Activated naive CD4-positive, alpha-beta T cell (primary cell): ENCODE measurements around the gene VWA5B2.
"Not testable (repeated sequence)": the region's sequence is repeated elsewhere in the genome, so short reads cannot be mapped to it uniquely, and the experiment has no call there.

Experiments
- DNase-seq, 4 experiments: peaks; one replicate each; lab custom pipeline; 2025; lab: John Stamatoyannopoulos, UW

Gene VWA5B2

GRCh38 chr3:184242297-184242685 lies 12.9 kb downstream of the VWA5B2 start:
- no peak for DNase-seq

GRCh38 chr3:184248454-184249411 lies 19.3 kb downstream of the VWA5B2 start, which contains the start of gene ALG3:
Gene ALG3 (minus strand): TSS chr3:184248962. CDS start chr3:184248940, 22 bp downstream.
- DNase-seq, result peak; percentile 53 to 82 (median 76)

GRCh38 chr3:184249412-184250166 lies 20.2 kb downstream of the VWA5B2 start, which contains the start of gene EEF1AKMT4:
Gene EEF1AKMT4 (plus strand): TSS chr3:184249672. CDS start chr3:184249695, 23 bp downstream.
- DNase-seq, result peak; percentile 78 to 93 (median 84)

GRCh38 chr3:184250167-184250828 lies 20.9 kb downstream of the VWA5B2 start:
- peak; percentile 59 to 78 (median 75) for DNase-seq

GRCh38 chr3:184255291-184256039 lies 26.1 kb downstream of the VWA5B2 start:
- no peak for DNase-seq

- DNase-seq, result no peak
These were observed 27.9 kb downstream of the VWA5B2 start for GRCh38 chr3:184257083-184257915.

GRCh38 chr3:184258926-184259325 lies 29.5 kb downstream of the VWA5B2 start:
- no peak for DNase-seq

- DNase-seq, result no peak
These were observed 30.1 kb downstream of the VWA5B2 start for GRCh38 chr3:184259396-184259877.

- DNase-seq, result peak in 1 of 4 experiments; percentile 35
These were observed 30.7 kb downstream of the VWA5B2 start for GRCh38 chr3:184259878-184260723.

- DNase-seq, result no peak
These were observed 31.4 kb downstream of the VWA5B2 start for GRCh38 chr3:184260724-184261269.

- DNase-seq, result peak in 1 of 4 experiments; percentile 14
These were observed 32.0 kb downstream of the VWA5B2 start, which contains the start of gene CAMK2N2 for GRCh38 chr3:184261270-184261853. Gene CAMK2N2 (minus strand): TSS chr3:184261553. CDS start chr3:184261285, 268 bp downstream.

GRCh38 chr3:184261854-184262763 lies 32.7 kb downstream of the VWA5B2 start:
- DNase-seq, result no peak

GRCh38 chr3:184262764-184263179 lies 33.4 kb downstream of the VWA5B2 start:
- DNase-seq, result no peak

GRCh38 chr3:184267249-184267648 lies 37.9 kb downstream of the VWA5B2 start:
- not testable (repeated sequence) for DNase-seq

GRCh38 chr3:184272269-184272668 lies 42.9 kb downstream of the VWA5B2 start:
- no peak for DNase-seq

GRCh38 chr3:184275381-184275701 lies 46.0 kb downstream of the VWA5B2 start:
- no peak for DNase-seq
